ENCODE measurements around the gene ZNF536. TPM values are rescaled to one million over a fixed set of nuclear protein-coding genes. Genes with fewer than 3 reads are reported as not detected.

The ZNF536 gene
- total and polyA plus RNA-seq, 2 donors (not counting 1 experiment from before 2014, with no cell fraction given) = not detected

- peaks cover 0 to 17% (median 0%) of the 10 kb centered on the region in 3 donors for H3K9me3 ChIP-seq (ENCODE audit: control extremely low read depth in 1 of 3, control insufficient read depth in 2 of 3, insufficient read depth in 1 of 3, low read length in 2 of 3)
- H3K4me3 ChIP-seq (ENCODE audit: control extremely low read depth in 1 of 5, extremely low read depth in 1 of 5, insufficient read depth in 1 of 5, low read depth in 2 of 5, low read length in 4 of 5) = no peak overlapping the region
- DNase-seq (no peak), ATAC-seq (ENCODE audit: low read depth) (no peak)
- H3K27ac Mint-ChIP-seq = no peak overlapping the region
- no peak overlapping the region for H3K4me2 ChIP-seq (replicated peaks; ENCODE audit: low read depth, low read length, poor library complexity, severe bottlenecking)
- CTCF ChIA-PET = no interaction called here
- TF ChIP-seq CTCF (IDR thresholded peaks at IDR 0.05) (no peak), EZH2 (IDR thresholded peaks at IDR 0.05; ENCODE audit: borderline replicate concordance, insufficient read depth, low read depth, low read length, poor library complexity, severe bottlenecking) (no peak)
- peaks cover 3% of the 10 kb centered on the region for H3K9me3 Mint-ChIP-seq (ENCODE audit: insufficient read depth)
- no peaks in the 10 kb centered on the region for H4K20me1 ChIP-seq (ENCODE audit: control insufficient read depth, insufficient read depth, low read length, poor library complexity, severe bottlenecking)
- no peak overlapping the region for H3K4me3 Mint-ChIP-seq
- no peak overlapping the region for H3K9ac ChIP-seq (ENCODE audit: low read length)
- no peaks in the 10 kb centered on the region for H3K4me1 Mint-ChIP-seq
- H3K79me2 ChIP-seq (ENCODE audit: control insufficient read depth, insufficient read depth, low read length) = no peaks in the 10 kb centered on the region
- intact Hi-C loops (cut with micrococcal nuclease) = no loop called here
- no peaks in the 10 kb centered on the region for H3K36me3 ChIP-seq (replicated peaks in 1 of 2; ENCODE audit: control extremely low read depth in 1 of 2, control insufficient read depth in 1 of 2, extremely low read depth in 1 of 2, insufficient read depth in 2 of 2, low read length in 1 of 2)
- H3K4me1 ChIP-seq (ENCODE audit: control insufficient read depth in 2 of 2, insufficient read depth in 2 of 2, low read length in 2 of 2) = no peaks in the 10 kb centered on the region
- H3K27me3 Mint-ChIP-seq = no peaks in the 10 kb centered on the region
- no peak overlapping the region for H2AFZ ChIP-seq (ENCODE audit: insufficient read depth, low read depth, low read length, poor library complexity, severe bottlenecking)
- H3K27ac ChIP-seq (ENCODE audit: low read length in 2 of 2) = no peak overlapping the region
- H3K27me3 ChIP-seq (replicated peaks in 1 of 4; ENCODE audit: control extremely low read depth in 1 of 4, control insufficient read depth in 3 of 4, insufficient read depth in 4 of 4, low read length in 3 of 4) = no peaks in the 10 kb centered on the region
- POLR2A ChIA-PET = no interaction called here
Measured at GRCh38 chr19:30426864-30427263, 54.7 kb downstream of the ZNF536 start.

DNA sequence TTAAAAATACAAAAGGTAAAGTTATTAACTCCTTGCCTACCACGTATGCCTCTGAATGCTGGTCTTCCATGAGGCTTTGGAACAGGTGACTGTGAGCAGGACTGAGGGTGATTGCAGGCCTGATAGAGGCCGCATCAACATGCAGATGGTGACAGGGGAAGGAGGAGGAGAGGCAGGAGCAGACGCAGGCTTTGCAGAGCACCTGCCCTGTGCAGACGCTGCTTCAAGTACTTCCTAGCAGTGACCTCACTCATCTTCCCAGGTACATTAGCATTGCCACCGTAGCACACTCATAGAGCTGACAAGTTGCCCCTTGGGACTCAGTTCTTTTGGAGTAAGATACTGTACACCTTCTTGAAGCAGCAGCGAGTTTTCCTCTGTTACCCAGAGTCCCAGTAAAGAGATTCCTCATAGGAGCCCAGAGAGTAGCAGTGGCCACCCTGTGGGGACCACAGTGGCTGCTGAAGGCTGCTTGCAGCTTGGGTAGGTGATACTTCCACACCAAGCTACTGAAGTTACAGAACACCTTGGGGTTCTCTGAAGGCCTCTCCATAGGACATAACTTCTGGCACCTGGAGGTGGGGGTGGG is 56.0 kb downstream of the ZNF536 start:
- DNase-seq = no peak
- Mint-ChIP-seq H3K9me3 (ENCODE audit: insufficient read depth) (peaks cover 3% of the 10 kb centered on the region), H3K27ac (no peak overlapping the region), H3K27me3 (no peaks in the 10 kb centered on the region), H3K4me3 (no peak overlapping the region), H3K4me1 (no peaks in the 10 kb centered on the region)
- no peaks in the 10 kb centered on the region for H4K20me1 ChIP-seq (ENCODE audit: control insufficient read depth, insufficient read depth, low read length, poor library complexity, severe bottlenecking)
- no peak overlapping the region for H3K4me3 ChIP-seq (ENCODE audit: control extremely low read depth in 1 of 5, extremely low read depth in 1 of 5, insufficient read depth in 1 of 5, low read depth in 2 of 5, low read length in 4 of 5)
- peaks cover 0 to 17% (median 0%) of the 10 kb centered on the region in 3 donors for H3K9me3 ChIP-seq (ENCODE audit: control extremely low read depth in 1 of 3, control insufficient read depth in 2 of 3, insufficient read depth in 1 of 3, low read length in 2 of 3)
- H3K4me2 ChIP-seq (replicated peaks; ENCODE audit: low read depth, low read length, poor library complexity, severe bottlenecking) = no peak overlapping the region
- no peaks in the 10 kb centered on the region for H3K4me1 ChIP-seq (ENCODE audit: control insufficient read depth in 2 of 2, insufficient read depth in 2 of 2, low read length in 2 of 2)
- ChIA-PET CTCF (no interaction called here), POLR2A (no interaction called here)
- TF ChIP-seq EZH2 (IDR thresholded peaks at IDR 0.05; ENCODE audit: borderline replicate concordance, insufficient read depth, low read depth, low read length, poor library complexity, severe bottlenecking) = no peak
- TF ChIP-seq CTCF (IDR thresholded peaks at IDR 0.05) = no peak
- H3K79me2 ChIP-seq (ENCODE audit: control insufficient read depth, insufficient read depth, low read length) = no peaks in the 10 kb centered on the region
- H3K9ac ChIP-seq (ENCODE audit: low read length) = no peak overlapping the region
- intact Hi-C loops (cut with micrococcal nuclease) = no loop called here
- H3K27me3 ChIP-seq (replicated peaks in 1 of 4; ENCODE audit: control extremely low read depth in 1 of 4, control insufficient read depth in 3 of 4, insufficient read depth in 4 of 4, low read length in 3 of 4) = no peaks in the 10 kb centered on the region
- no peak overlapping the region for H2AFZ ChIP-seq (ENCODE audit: insufficient read depth, low read depth, low read length, poor library complexity, severe bottlenecking)
- H3K36me3 ChIP-seq (replicated peaks in 1 of 2; ENCODE audit: control extremely low read depth in 1 of 2, control insufficient read depth in 1 of 2, extremely low read depth in 1 of 2, insufficient read depth in 2 of 2, low read length in 1 of 2) = no peaks in the 10 kb centered on the region
- H3K27ac ChIP-seq (ENCODE audit: low read length in 2 of 2) = no peak overlapping the region
- no peak for ATAC-seq (ENCODE audit: low read depth)
- 78% methylated on average over 6 of the region's 6 CpGs for WGBS (ENCODE audit: insufficient coverage)

Measured in B cell (primary cell).